Posterior cingulate gyrus (tissue), 11 donors: ENCODE measurements around the gene KHDC4.

ENCODE experiments used
- DNase-seq, 10 donors: peaks; one replicate each; pipeline versions ENCODE4 v3.0.0 to v3.0.0-alpha.2; 2020 to 2021; ENCODE audit warnings: mixed read lengths in 3 of 10
- intact Hi-C: fragments of 100-400 bp; cut with DNase I; formaldehyde crosslinking; loops from one replicate; pipeline ENCODE4 v1.15.1; 2023

KHDC4 gene

DNA sequence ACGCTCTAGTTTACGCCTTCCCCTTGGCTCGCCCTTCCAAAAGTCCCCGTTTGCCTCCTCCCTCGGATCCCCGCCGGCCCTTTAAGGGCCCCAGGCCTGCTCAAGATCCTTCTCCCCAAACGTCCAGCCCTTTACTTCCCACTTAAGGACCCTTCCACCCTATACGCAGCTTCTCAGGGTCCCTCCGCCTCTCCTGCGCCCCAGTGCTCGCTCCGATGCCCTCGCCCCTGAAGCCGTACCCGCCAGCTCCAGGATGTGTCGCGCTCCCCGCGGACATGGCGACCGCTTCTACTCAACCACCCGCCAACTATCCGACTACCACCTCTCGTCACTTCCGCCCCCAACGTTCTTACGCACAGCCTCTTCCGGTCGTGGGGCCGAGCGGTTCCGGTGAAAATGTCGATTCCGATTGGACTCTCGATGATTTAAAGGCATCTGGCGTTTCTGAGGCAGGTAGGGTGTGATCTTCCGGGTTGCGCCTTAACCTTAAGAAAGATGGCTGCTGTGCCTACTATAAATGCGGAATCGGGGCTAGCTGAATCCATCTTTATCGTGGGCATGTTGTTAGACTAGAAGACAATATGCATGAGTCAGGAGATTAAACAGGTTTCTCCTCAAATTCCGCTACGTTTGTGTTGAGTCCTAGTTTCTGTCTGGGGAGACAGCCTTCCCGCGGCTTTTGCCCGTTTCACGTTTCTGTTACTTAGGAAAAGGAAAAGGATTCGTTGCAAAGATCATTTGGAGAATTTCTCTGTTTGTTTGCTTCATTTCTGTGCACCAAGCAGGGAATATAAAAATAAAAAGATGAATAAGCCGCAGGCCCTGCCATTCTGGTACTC, at the start of gene KHDC4:
Gene KHDC4, minus strand, starts transcription at position 317 of the 839 bp plus-strand sequence. Its CDS starts 40 bp downstream, at position 277.
- peak; percentile 91 to 99 (median 96) for DNase-seq
- intact Hi-C loops, result loop anchor here (2.0 kb wide), 1 partner anchor 76 kb away; the partner anchor contains the start of gene SYT11

DNA sequence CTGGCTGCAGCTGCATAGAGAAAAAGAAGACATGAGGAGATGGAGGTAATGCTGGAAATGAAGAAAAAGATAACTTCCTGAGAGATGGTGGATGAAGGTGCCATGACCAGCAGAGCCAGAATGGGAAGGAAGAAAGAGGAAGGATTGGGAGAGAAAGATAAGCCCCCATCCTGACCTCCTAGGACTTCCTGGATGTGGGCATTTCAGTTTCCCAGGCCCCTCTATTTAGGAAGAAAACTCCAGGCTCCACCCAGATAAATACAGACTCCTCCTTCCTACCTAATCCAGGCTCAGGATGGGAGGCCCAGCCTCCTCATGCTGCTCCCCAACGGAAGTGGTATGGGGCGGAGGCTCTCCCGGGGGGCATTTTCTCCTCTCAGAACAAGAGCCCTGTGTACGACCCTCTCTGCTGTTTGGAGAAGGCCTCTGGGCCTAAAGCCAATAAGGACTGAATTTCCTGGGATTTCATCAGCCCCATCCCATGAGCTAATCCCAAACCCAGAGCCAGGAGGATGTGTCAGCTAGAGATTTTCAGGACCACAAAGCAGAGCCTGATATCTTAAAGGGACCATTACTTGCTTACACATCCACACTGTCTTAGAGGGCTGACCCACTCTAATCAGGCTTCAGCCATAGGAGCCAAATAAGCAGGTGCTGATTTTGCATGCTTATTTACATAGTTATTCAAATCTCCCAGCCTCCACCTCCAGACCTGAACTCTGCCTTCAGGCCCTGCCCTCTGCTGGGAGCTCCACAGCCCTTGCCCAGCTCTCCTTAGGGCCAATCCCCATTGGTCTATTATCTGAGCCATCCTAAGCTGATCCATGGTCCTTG, 49.2 kb upstream of the KHDC4 start:
- intact Hi-C loops, result no loop called here

DNA sequence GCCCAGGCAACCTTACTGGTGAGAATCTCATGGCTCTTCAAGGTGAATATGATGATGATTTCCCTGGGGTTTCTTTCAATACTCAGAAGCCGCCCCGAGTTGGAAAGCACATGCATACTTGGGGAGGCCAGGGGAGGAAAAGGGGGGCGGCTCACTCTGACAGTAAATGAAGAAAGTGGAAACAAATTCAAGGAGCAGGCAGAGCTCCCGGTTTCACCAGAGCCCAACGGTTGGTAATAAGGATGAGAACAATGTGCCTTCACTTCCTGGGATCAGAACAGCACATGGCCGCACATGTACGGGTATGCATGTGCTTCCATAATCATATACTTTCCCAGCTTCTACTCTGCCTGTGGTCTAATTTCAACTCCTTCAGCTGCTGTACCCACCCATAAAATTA, 47.9 kb upstream of the KHDC4 start:
- intact Hi-C loops, result no loop called here

More for the DNA sequence above, 49.2 kb upstream of the KHDC4 start:
- DNase-seq, result peak in 1 of 10 donors; percentile 20

DNA sequence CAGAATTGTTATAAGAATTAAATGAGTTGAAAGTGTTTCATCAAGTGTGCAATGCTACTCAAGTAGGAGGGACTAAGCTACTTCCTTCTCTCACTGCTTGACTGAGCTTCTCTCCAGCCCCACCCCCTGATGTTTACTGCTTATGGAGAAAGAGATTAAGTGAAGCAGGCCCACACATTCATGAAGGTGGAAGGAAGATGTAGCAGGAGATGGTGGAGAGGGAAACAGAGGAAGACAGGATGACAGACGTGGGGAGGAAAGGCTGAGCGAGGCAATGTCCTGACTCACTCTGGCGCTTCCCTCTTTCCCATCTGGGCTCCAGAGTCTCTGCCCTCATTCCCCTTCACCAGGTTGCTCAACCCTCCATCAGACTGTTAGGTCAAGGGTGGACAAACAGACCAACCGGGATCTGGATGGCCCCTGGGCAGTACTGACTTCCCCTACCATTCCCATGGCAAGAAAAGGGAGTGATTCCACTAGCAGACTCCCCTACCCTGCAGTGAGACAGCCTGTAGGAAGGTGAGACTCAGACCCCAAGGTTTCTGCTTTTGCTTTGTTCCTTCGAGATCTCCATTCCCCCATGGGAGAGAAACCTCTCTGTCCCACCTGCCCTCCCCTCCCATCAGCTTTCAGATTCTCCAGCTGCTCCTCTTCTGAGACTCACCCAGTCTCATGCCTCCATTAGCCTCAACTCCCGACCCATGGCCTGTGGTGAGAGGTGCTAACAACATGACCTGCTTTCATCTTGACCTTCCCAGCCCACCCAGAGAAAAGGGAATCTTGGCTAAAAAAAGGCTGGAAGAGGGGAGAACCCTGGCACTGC, 47.3 kb upstream of the KHDC4 start:
- intact Hi-C loops, result loop anchor here (2.0 kb wide), 1 partner anchor 35 kb away; no protein-coding TSS in a partner anchor
- peak in 1 of 10 donors; percentile 50 for DNase-seq

More for the DNA sequence above, 47.9 kb upstream of the KHDC4 start:
- DNase-seq, result no peak

DNA sequence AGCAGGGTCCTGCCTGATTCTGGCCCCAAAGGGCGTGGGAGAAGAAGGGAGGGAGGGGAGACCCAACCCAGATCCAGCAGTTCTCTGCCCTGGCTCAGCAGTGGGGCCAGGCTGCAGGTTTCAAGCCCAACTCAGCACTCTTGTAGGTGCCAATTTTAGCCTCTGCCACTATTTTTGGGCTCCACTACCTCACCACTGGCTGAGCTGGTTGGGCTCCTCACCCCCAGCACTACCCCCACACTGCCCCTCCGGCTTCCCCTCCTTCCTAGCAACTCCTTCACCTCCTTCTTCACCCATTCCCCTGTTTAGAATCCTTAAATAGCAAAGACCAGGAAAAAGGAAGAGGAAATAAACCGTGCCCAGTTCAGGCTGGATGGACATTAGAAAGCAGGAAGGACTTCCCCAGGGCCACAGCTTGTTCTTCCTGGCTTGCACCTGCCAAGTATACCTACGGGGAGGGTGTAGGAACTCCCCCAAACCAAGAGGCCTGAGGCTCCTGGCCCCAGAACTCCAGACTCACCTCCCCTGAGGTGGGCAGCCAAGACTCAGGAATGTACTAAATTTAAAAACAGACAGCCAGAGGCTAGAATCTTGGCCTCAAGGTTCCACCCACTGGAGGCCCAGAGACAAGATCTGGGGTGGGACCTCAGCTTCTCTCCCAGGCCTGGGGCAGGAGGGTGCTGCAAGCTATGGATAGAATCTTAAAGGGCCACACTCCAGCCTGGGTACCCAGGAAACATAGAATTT, 45.6 kb upstream of the KHDC4 start:
- no peak for DNase-seq
- intact Hi-C loops, result loop anchor here (2.0 to 5.0 kb wide), 2 partner anchors 37 to 107 kb away; no protein-coding TSS in a partner anchor

DNA sequence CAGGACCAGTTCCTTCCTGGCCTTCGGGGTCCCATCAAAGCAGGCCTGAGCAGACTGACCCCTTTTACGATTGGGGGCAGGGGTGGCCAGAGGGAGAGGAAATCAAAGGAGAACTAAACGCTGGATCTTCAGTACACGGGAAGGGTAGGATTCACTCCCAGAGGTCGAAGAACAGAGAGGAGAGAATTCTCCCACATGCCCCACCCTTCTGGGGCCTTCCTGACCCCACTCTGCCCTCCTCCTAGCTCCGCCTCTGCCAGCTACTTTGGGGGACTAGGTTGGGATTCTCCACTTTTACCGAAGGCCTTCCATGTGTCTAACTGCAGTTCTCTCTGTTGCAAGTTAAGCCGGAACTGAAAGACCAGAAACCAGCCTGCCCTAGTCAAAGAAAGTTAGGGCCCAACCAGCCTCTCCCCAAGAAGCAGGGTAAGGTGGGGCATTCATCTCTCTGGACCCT, 44.8 kb upstream of the KHDC4 start:
- intact Hi-C loops, result loop anchor here (5.0 kb wide), 1 partner anchor 107 kb away; no protein-coding TSS in a partner anchor
- no peak for DNase-seq

DNA sequence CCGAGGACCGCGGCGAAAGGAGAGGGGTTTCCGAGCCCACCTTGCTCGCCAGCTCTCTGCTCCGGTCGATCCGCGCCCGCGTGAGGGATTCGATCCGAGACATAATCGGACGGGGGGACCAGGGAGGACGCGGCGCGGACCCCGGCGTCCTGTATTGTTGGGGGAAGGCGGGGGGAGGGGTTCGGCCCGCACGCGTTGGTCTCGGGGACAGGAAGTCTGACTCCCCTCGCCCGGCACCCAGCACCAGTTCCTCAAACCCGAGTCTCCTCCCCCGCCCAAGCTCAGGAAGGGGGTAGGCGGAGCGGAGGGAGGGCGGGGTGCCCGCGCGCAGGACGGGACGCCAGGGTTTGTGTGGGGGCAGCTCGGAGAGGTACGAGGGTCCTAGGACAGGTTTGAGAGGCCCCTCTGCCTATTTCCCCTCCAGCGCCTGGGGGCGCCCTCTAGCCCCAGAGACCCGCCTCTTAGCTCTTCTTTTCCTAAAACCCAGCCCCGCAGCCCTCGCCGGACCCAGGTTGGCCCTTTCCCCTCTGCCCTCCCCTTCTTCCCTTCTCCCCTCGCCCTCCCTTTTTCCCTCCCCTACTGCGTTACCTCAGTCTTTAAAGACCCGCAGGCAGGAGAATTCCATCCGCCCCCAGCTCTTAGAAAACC, 44.2 kb upstream of the KHDC4 start, which contains the start of gene ARHGEF2:
Gene ARHGEF2, minus strand, starts transcription at position 223 of the 648 bp plus-strand sequence. Its CDS starts 120 bp downstream, at position 103.
- intact Hi-C loops, result loop anchor here (5.0 kb wide), 1 partner anchor 106 kb away; no protein-coding TSS in a partner anchor
- DNase-seq, result peak in 9 of 10 donors; percentile 55 to 94 (median 66)

DNA sequence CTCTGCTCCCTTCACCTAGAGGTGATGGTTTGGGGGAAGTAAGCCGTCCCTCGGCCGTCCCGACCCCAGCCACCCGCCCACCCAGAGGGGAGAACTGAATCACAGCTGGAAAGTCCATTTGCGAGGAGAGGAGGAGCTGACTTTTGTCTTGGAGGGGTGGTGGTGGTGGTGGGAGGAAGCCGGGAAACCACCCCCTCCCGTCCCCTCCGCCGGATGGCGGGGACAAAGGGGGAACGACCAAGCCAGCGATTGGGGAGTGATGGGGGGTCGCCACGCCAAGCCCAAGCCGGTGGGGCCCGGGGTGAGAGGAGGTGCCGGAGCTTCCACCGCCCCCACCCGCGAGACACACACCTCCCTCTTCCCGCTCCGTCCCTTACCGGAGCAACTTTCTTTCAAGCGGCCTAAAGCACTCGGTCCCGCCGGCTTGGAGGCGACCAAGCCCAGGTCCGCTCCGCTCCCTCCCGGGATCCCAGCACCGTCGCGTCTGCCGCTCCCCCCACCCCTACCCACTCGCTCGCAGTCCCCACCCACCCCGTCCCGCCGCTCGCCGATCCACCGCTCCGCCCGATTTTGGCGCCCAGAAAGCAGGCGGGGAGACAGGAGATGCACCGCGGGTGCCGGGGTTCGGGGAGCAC, 43.6 kb upstream of the KHDC4 start:
- peak in 9 of 10 donors; percentile 44 to 93 (median 60) for DNase-seq
- intact Hi-C loops, result loop anchor here (5.0 kb wide), 1 partner anchor 106 kb away; no protein-coding TSS in a partner anchor

DNA sequence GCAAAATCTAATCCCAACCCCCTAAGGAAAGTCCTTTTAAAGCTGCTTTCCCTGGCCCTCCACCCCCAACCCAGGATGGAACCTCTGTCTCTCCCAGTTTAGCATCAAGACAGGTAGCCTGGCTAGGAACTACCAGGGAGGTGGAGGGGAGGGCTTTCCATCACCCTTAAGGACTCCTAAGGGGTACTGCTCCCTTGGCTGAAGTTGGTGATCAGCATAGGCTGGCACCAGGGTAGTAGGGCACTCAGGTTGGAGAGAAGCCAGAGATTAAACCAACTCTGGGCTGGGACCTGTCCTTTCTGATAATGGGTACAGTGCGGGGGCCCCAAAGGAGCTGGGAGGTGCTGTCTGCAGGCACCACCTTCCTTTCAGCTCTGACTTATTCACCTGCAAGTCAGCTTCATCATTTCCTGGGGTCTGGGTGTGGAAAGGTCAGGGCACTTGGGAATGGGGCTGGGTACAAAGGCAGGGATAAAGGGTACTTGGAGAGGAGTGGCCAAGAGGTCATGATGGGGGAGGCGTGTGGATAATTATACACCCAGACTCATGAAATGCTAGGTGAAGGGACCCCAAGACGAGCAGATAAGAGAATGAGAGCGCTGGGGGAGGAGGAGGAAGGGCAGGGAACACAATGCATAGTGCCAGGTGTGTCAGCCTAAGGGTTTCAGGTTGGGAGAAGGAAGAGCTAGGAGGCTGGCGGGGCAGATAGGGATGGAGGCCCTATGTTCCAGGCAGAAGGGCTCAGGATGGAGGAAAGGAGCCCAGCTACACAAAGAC, 42.9 kb upstream of the KHDC4 start:
- peak in 1 of 10 donors; percentile 27 for DNase-seq
- intact Hi-C loops, result loop anchor here (5.0 kb wide), 1 partner anchor 105 kb away; no protein-coding TSS in a partner anchor

DNA sequence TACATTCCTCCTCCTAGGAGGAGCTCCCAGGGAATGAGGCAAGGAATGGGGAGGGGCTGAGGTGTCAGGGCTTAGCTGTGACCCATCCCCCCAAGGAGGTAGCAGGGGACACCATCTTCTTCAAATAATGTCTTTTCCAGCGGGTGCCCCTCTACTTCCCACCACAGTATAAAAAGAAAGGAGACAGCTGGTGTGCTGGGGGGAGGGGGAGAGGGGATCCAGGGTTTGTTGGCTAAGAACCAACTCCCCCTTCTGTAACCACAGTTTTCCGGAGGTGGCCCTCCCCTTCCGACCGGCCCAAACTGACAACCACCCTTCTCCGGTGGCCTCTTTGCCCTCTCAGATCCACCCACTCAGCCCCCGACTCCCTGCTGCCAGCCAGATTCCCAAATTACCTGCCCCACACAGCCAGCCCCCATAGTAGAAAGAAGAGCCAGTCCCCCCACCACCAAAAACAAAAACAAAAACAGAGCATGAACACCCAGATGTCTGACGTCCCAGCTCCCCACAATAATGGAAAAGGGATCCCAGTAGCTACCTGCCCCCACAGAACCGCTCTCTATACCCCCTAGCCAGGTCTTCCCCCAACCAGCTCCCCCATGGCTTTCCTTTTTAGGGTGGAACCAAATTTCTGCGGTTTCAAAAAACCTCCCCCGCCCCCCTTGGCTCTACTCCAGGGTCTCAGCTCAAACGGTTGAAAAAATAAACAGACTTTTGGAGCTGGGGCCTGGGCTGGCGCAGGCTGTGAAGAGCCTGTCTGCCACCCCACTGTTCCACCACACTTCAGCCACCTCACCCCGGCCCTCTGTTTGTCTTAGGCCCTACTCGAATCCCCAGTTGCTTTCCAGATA, 42.1 kb upstream of the KHDC4 start:
- peak in 5 of 10 donors; percentile 41 to 89 (median 75) for DNase-seq
- intact Hi-C loops, result loop anchor here (5.0 kb wide), 1 partner anchor 104 kb away; no protein-coding TSS in a partner anchor

DNA sequence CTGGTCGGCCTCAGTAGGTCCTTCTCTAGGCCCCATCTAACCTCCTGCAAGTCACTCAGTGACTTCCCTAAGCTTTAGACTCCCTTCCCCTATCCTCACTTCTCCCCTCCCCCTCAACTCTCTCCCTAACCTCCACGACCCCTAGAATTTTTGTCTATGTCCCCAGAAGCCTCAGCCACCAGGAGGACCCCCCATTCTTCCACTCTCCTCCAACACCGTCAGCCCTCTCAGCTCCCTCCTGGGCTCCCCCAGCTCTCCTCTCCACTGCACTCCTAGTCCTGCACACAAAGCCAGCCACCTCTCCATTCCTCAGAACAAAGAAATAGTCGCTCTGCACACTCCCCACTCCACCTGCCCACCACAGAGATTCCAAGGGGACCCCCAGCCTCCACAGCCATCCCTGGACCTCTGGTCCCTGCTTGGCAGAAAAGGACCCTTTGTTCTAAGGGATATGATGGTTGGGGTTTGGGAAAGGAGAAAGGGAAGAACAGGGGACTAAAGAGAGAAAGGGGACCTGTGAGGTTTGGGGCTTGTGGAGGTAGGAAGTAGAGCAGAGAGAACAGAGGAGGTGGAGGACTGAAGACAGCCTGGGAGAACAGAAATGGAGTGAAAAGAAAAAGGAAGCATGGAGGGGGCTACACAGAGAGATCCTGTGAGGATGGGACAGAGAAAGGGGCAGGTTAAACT, 41.3 kb upstream of the KHDC4 start:
- intact Hi-C loops, result loop anchor here (5.0 kb wide), 1 partner anchor 103 kb away; no protein-coding TSS in a partner anchor
- DNase-seq, result no peak

DNA sequence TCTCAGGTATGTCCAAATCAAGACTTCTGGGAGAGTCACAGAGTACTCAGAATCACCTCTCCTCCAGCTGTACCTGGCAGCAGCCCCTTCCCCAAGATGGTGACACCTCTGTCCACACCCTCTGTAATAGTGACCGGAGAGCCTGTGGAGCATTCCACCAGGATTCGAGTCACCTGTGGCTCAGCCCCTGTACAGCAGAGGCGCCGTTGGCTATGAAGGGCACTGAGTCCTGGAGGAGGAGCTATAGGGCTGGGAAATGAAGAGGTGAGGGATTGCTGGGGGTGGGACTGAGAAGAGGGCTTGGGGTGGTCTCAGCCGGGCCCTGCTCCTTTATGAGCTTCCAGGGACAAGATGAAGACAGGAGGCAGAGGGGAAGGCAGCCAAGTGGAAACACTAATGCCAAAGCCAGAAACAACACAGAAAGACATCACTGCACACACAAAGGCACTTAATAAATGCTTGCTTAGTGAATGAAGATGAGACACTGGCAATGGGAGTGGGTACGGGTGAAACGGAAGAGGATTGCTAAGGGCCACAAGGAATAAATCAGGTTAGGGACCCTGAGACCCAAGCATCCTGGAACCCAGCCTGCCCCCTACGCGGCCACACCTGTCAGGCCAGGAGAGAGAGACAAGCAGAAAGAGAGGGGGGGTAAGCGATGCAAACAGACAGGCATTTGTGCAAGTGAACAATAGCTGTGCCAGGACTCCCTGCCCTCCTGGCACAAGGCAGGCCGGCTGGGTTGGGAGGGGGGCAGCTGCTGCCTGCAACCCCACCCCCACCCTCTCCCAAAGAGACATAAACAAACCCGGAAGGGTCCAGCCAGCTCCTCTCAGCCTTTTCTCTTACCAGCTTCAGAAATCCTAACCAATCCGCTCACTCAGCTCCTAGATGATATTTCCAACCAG, 40.2 kb upstream of the KHDC4 start:
- peak; percentile 56 to 96 (median 79) for DNase-seq
- intact Hi-C loops, result loop anchor here (5.0 kb wide), 1 partner anchor 102 kb away; no protein-coding TSS in a partner anchor

DNA sequence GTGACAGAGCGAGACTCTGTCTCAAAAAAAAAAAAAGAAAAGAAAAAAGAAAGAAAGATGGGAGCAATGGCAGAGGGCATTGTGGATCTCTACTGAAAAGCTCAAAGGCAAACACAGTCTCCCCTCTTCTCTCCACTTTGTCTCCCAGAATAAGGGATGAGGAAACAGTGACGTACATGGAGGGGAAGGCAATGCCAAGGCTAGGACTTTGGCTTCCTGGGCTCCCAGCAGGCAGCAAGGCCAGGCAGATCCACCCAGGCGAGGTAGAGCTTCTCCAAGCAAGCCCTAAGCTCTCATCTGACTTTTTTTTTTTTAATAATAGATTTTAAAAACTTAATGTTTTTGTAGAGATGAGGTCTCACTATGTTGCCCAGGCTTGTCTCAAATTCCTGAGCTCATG, 39.5 kb upstream of the KHDC4 start:
- no peak for DNase-seq
- intact Hi-C loops, result no loop called here
